ENCODE data around the gene ARL5C.

The ARL5C gene, protein sequence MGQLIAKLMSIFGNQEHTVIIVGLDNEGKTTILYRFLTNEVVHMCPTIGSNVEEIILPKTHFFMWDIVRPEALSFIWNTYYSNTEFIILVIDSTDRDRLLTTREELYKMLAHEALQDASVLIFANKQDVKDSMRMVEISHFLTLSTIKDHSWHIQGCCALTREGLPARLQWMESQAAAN

DNA sequence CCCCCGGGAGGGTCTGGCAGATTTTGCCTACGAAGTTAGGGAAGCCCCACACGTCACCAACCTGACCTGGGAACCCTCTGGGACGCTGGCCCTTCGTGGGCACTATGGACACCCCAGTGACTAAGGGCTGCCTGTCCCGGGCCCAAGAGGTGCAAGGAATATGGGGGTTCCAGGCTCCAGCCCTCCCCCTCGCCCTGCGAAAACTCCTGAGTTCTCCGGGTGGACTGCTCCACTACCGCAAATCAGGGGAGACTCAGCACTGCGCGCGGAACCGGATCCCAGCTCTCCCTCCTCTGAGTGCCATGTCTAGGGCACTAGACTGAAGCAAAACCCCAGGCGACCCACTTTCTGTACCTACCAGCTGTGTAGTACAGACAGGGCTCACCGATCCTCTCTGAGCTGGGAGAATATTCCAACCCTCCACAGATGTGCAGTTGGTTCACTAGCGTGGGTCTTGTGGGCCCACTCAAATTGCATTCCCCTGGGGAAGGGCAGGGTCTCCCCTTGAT is at the start of gene ARL5C:
Gene ARL5C, minus strand, starts transcription at position 321 of the 509 bp plus-strand sequence. CDS start 401 bp downstream, outside the sequence.
- DNase-seq (ENCODE audit: low read depth in 1 of 2, low spot score in 1 of 2) = no peak

DNA sequence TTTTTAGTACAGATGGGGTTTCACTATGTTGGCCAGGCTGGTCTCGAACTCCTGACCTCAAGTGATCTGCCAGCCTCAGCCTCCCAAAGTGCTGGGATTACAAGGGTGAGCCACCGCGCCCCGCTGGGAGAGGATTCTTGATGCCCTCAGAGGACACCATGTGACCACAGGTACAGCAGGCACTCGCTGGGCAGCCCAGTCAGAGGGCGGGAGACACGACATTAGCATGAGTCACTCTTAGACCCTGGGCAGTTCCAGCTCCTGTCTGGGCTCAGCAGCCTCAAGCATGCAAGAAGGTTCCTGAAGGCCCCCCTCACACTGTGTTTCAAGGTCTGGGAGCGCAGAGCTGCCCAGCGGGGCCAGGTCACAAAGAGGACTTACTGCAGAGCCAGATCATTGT is 47.9 kb upstream of the ARL5C start:
- no peak for DNase-seq (ENCODE audit: low read depth in 1 of 2, low spot score in 1 of 2)

DNA sequence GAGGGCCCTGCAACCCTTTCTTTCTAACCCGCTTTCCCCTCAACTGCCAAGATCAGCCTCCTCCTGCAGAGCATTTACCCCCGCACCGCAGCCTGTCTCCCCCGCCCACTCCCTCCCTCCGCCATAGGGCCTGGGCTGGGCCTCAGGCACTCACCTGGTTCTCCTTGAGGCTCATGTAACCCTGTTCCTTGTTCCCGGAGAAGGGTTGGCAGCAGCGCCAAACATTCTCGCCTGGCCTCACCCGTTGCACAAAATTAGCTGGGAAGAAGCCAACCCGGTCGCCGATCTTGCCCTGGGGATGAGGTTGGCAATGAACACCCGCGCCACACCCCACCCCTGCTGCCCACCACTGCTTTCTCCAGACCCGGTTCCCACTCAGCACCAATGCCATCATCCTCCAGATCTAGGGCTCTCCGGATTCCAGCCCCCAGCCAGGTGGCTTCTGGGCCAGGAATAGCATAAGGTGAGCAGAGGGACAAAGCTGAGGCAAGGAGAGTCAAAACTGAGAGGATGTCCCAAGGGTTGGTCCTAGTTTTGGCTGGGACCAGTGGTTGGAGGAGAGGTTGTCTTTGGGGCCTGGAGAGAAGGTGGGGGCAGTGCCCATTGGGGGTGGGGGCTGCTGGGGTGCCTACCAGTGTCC is 47.0 kb upstream of the ARL5C start:
- DNase-seq (ENCODE audit: low read depth in 1 of 2, low spot score in 1 of 2) = no peak

DNA sequence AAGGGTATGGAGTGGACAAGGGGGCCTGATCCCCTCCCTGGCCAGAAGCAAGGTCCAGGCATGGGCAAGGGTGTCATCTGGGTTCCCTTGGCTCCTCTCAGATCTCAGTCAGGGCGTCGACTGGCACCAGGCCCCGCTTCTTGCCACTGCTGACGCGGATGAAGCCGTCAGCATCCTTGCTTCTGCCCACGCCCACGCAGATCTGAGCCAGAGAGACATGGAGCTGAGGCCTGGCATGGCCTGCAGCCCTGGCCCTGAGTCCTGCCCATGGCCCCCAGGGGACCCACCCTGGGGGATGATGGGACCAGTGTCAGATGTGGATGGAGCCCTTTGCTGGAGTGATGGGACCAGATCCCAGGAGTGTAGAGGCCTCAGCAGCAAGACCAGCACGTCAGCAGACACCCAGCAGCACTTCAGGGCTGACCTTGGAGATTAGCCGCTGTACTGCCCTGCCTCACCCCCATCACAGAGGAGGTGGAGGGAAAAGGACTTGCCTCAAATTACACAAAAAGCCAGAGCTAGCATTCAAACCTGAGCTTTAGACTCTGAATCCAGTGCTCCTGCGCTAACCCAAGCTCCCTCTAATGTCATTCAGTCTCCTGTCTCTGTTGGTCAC is 46.3 kb upstream of the ARL5C start:
- no peak for DNase-seq (ENCODE audit: low read depth in 1 of 2, low spot score in 1 of 2)

DNA sequence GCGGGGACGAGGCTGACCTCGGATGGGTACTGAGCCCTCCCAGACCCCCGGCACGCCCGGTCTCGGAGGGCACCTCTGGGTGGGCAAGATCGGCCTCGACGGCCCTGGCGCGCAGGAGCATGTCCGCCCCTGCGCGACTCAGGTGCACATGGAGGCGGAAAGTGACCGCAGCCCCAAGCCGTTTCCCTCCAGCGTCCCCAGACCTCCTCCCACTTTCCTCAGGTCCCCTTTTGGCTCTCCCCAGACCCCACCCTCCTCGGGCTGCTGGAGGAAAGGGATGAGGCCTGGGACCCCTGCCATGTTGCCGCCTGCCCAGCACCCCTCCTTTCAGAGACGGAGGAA is 44.1 kb upstream of the ARL5C start:
- DNase-seq (ENCODE audit: low read depth in 1 of 2, low spot score in 1 of 2) = no peak

DNA sequence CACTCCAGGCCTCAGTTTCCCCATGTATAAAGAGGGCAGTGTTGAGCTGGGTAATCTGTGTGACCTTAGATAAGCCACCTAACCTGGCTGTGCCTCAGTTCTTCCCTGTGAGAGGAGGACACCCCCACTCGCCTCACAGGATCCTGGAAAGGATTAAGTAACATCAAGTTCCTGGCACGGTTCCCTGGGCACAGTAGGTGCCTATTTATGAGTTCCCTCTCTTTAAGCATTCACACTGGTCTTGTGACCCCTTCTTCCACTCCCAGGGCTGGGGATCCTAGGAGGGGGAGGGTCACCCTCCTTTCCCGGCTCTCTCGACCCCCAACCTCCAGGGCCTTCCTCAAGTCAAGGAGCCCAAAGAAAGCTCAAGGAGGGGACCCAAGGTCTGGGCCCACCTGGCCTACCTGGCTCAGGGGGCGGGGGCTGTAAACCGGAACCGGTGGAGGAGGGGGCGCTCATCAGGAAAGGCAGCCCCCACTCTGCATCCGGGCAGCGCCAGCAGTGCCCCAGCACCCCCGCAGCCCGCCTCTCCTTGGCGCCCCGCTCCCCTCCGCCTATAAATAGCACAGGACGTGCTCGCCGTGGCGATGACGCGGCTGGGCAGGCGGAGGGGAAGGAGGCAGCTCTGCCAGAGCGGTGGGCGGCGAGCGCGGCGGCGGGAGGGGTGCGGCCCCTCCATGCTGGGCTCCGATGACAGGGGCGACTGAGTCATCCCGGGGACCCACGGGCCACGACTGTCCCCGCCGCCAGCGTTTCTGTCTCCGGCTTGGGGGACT is 43.5 kb upstream of the ARL5C start:
- peak; percentile 49 to 51 for DNase-seq (ENCODE audit: low read depth in 1 of 2, low spot score in 1 of 2)

DNA sequence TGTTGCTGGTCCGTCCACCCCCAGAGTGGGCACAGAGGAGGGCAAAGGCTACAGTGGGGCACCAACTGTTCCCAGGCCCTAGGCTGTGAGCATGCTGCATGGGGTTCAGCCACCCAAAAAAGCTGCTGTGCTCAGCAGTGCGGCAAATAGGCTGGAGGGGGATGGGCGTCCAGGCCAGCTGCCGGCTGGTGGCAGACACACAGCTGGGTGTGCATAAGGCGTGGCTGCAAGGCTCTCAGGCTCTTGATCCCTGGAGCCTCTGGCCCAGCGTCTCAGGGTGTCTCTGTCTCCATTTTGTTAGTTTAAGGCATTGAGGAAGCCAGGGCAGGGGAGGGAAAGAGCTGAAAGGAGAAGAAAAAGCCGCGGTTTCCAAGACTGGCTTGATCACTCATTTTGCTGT is 42.9 kb upstream of the ARL5C start:
- no peak for DNase-seq (ENCODE audit: low read depth in 1 of 2, low spot score in 1 of 2)

DNA sequence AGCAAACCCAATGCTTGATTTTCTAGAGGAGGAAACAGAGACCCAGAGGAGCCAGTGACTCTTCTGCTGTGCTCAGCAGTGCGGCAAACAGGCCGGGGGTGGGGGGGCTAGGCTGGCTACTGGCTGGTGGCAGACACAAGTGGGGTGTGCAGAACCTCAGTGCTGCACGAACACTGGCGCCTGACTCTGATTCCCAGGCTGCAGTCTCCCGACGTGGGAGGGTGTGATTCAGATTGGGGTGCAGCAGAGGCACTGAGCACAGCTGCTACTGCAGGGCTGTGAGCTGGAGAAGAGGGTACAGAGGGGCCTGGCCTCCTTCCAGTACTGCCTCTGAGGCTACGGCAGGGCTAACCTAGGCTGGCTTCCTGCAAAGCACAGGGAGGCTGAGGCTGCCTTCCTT is 42.2 kb upstream of the ARL5C start:
- DNase-seq (ENCODE audit: low read depth in 1 of 2, low spot score in 1 of 2) = no peak

DNA sequence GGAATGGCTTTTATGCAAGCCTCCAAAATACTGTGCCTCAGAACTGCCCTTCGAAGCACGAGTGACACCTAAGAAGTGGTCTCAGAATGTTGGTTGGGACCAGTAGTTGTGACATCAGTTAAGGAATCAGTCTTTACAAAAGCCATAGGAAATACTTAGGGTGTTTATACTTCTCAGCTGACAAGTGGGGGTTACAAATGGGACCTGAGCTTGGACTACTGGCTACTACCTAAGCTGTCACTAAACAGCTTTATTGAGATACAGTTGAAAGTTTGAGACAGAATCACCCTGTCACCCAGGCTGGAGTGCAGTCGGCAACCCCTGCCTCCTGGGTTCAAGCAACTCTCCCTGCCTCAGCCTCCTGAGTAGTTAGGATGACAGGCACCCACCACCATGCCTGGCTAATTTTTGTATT is 39.2 kb upstream of the ARL5C start:
- DNase-seq (ENCODE audit: low read depth in 1 of 2, low spot score in 1 of 2) = no peak

DNA sequence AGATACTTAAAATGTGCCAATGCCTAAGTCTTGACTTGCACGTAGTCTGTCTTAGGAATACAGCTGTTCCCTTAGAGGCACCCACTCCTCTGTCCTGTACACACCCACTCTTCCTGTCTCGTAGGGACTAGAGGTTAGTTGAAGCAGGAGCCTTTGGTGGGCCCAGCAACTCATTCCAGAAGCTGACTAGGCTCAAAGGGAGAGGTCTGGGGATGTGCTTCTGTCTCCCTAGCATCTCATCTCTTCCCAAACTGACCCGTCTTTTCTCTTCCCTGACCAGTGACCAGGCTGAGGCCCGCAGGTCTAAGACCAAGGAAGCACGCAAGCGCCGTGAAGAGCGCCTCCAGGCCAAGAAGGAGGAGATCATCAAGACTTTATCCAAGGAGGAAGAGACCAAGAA is 38.3 kb upstream of the ARL5C start:
- no peak for DNase-seq (ENCODE audit: low read depth in 1 of 2, low spot score in 1 of 2)

DNA sequence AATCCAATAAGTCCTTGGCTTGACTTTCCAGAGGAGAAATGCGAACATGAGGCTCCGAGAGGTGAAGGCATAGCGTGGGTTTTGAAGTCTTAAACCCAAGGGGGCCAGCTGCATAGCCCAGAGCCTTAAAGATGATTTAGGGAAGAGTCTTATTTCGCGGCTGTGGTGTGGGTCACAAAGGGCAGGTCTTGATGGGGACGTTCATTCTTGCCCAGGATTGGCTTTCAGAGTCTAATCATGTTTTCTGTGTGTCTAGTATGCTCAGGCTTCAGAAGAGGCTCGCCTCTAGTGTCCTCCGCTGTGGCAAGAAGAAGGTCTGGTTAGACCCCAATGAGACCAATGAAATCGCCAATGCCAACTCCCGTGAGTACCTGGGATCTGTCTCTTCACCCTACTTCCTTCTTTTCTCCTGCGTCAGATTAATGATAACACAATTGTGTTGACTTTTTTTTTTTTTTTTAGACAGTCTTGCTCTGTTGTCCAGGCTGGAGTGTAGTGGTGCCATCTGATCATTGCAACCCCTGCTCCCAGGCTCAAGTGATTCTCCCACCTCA is 35.1 kb upstream of the ARL5C start:
- DNase-seq (ENCODE audit: low read depth in 1 of 2, low spot score in 1 of 2) = no peak

DNA sequence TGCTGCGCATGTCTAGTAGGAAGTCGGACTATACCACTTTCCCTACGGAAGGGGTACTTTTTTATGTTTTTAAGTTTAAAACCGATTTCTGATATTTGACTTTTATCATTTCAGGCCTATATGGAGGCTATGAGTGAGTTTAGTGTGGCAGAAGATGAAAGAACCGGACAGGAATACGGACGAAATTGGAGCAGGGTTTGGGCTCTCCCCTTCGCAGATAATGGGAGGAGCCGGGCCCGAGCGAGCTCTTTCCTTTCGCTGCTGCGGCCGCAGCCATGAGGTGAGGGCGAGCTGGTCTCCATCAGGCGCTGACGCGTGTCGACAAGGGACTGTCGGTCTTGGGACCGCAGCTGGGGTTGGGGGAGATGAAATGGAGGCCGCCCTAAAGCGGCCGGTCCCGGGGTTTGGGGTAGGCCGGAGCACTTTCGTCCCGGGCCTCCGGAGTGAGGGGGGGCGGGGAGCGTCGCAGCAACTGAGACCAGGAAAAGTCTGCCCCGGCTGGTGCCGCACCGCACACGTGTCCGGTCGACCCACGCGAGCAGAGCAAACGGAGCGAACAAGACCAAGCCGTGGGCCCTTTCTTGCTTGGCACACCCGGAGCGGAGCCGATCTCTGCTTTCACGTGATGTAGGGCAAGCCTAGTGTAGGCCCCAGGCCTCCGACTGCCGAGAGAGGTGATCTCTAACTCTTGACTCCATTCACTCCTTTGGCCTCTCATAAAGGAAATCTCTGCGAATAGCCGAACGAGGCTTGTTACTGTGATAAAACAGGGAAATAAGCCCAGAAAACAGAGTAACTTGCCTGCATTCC is 34.3 kb upstream of the ARL5C start, which contains the start of gene RPL19:
Gene RPL19, plus strand, starts transcription at position 214 of the 810 bp plus-strand sequence. Its CDS starts 62 bp downstream, at position 276.
- peak; percentile 74 to 75 for DNase-seq (ENCODE audit: low read depth in 1 of 2, low spot score in 1 of 2)

DNA sequence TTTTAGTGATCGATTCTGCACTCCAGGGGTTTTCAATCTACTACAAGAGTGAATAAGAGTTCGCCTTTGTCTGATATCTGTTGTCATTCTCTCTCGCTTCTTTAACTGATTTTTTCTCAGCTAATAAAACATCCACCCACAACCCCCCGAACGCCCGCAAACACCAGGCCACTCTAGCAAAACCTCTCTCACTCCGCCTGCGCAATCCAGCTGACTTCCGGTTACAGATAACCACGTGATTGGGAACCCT is 33.8 kb upstream of the ARL5C start:
- DNase-seq (ENCODE audit: low read depth in 1 of 2, low spot score in 1 of 2) = peak; percentile 64 to 92

DNA sequence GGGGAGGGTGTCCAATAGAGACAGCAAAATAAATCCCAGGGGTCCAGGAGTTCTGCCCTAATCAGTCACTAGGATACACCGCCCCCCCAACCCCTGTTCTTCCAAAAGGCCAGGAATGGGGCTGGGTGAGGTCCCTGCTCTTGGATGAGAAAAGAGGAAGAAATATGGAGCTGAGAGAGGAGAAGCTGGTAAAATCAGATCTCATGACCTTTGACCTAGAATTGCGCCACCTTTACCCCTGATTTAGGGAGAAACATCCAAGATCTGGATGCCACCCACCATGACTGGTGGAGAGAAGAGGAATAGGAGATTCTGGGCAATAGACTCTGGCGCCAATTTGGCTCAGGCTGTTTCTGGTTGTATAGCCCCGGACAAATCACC is 32.2 kb upstream of the ARL5C start:
- DNase-seq (ENCODE audit: low read depth in 1 of 2, low spot score in 1 of 2) = no peak

DNA sequence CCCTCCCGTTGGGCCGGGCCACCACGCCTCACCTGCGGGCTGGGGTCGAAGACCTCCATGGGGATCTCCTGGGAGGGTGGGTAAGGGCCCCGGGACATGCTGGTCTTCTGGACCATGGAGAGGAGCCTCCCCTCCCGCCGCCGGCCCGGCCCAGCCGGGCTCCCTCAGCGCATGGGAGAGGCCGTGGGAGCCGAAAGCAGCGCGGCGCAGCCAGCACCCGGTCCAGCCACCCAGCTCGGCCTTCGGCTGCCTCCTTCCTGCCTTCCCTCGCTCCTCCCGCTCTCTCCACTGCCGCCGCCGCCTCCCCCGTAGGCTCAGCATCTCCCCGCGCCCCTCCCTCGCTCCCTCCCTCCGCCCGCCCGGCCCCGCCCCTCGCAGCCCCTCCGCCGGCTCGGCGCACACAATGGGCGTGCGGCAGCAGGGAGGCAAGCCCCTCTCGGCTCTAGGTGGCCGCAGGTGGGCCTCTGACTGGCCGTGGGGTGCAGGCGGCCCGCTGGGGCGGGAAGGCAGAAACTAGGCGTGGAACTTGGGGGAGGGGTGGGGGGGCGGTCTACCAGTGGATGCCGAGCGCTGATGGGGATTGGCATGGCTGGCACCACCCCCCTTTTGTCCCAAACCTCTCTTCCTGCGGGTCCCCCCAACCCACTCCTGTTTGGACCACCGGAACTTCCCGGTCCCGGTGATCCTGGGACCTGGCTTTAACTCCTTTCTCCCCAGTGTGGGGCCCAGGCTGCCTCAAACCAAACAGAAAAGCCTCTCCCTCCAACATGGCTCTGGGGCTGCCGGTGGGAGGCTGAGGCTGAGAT is 31.6 kb upstream of the ARL5C start, which contains the start of gene CACNB1:
Gene CACNB1, minus strand, starts transcription at position 290 of the 806 bp plus-strand sequence. Its CDS starts 174 bp downstream, at position 116.
- DNase-seq (ENCODE audit: low read depth in 1 of 2, low spot score in 1 of 2) = peak; percentile 40 to 49

DNA sequence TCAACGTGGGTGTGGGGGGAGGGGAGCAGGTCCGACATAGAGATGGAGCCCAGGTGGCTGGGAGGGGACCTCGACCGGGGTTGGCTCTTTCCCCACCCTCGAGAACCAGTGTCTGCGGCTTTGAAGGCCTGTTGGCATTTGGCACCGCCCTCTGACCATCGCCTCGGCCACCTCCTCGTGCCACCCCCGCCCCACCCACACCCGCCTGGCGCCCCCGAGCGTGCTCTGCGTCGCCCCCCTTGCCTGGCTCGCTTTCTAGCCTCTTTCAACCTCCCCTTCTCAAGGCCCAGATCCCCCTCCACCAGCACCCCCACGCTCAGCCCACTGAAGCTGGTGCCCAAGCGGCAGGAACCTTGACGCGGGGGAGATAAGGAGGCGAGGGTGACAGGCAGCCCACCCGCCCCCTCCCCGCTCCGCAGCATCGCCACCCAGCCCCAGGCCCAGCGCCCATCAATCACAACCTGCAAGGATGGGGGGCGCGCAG is 30.9 kb upstream of the ARL5C start:
- no peak for DNase-seq (ENCODE audit: low read depth in 1 of 2, low spot score in 1 of 2)

DNA sequence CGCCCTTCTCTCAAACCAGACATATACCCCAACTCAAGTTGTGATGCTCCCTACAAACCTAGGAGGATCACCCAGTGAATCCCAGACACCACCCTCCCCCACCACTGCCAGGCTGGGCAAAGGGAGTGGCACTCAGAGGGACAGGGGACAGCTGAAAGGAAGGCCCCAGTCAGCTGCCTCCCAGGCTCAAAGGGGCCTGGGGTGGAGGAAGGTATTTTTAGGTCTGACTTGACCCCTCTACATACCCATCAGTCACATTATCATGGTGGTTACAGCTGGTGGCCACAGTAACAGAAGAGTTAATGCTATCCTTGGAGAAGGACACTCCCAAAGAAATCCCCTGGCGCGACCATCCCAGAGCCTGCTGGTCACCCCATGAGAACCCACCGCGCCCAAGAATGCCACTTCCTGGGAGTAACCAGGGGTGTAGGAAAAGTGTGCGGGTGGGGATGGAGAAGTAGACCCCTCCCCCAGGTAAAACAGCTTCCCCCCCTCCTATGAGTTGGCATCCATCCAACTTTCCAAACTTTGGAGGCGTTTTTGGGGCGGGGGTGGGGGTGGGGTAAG is 30.4 kb upstream of the ARL5C start:
- DNase-seq (ENCODE audit: low read depth in 1 of 2, low spot score in 1 of 2) = no peak

DNA sequence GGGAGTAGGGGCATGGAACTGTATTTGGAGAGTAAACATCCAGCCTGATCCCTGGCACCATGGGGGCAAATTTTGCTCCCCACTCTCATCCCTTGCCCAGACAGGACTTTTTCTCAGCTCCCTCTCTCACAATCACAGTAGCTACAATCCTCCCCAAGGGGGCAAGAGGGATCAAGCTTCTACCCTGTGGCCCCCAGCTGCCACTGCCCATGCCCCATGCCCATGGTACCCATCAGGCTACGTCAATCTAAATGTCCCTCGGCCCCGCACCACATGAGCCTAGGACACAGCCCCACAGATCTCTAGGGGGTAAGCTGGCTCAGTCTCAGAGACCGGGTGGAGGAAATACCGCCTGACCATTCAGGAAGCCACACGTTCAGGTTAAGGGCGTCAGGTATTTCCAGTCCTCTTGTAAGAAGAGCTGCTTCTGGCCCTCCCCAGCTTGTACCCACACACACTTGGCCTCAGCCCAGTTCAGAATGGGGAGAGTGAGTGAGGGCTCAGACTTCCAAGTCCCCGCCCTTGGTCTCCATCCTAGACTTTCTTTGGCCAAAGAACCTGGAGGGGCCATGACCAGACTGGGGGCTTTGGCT is 29.7 kb upstream of the ARL5C start:
- DNase-seq (ENCODE audit: low read depth in 1 of 2, low spot score in 1 of 2) = no peak

DNA sequence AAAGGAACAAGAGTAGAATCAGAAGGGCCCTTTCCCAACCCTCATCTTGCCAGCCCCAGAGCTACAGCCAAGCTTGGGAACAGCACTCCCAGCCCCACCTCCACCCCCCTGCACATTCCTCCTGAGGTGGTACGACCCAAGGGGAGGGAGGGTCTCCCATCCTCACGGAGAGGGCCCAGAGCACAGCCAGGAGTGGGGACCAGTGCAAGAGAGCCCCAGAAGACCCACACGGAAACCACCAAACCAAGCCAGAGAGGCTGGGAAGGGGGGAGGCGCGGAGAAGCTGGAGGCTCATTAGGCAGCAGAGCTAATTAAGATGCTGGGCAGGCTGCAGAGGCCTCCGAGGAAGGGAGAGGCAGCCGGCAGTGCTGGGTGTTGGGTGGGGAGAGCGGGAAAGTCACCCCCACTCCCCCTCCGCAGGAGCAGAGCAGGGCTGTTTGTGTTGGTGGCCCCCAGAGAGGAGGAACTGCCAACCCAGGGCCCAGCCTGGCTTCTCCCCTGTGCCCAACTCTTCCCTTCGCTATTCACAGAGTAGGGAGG is 29.1 kb upstream of the ARL5C start:
- no peak for DNase-seq (ENCODE audit: low read depth in 1 of 2, low spot score in 1 of 2)

All from activated CD4-positive, alpha-beta T cell treated with anti-CD3 and anti-CD28 coated beads, Interleukin-2, amount 50 U/mL, for 24 hours (primary cell).